ENCODE results near the gene SERBP1. TPM values are rescaled to one million over a fixed set of nuclear protein-coding genes. Genes with fewer than 3 reads are reported as not detected.

The SERBP1 gene
- total RNA-seq, 6 donors from 2014 or later = 93.2 to 199 (median 138) TPM

DNA sequence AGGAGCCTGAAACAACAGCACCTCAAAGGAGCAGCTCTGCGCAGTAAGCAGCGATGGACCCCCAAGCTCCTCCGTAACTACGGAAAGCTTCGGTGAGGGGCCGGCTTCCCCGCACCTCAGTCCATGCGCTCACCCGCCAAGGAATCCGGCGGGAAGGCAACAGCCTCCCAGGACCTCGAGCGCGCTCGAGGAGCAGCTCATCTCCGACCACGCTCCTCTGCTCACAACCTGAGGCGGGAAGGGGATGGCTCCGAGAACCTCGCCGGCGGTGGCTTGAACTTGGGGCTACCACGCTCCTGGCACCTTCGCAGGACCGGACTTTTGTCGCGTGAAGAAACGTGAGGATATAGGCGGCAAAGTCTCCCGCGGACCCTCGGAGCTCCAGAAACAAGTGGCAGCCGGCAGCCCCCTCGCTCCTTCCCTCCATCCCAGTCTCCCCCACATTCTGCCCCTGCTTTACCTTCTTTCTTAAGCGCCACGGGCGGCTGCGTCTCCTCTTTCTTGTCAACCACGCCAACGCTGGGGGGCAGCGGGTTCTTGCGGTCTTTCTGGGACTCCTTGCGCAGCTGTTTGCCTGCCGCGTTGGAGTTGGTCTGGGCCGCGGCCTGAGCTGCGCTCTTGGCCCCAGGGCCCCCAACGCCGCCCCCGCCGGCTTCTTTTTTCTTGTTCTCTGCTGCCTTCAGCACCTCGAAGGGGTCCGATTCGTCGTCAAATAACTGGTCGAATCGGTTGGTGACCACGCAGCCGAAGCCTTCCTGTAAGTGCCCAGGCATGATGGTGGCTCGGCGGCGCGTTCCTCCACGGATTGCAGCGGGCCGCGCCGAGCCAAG, 459 bp downstream of the SERBP1 start:
- Histone ChIP-seq H3K4me3 (peak overlapping the region; percentile 37 to 85 (median 76)), H3K9me3 (no peaks in the 10 kb centered on the region), H3K4me1 (peaks cover 23 to 43% (median 24%) of the 10 kb centered on the region in 4 donors), H3K36me3 (peaks cover 5 to 14% (median 11%) of the 10 kb centered on the region in 4 donors), H3K27ac (peak overlapping the region; percentile 90 to 92 (median 91)), H3K27me3 (no peaks in the 10 kb centered on the region)
- TF ChIP-seq EP300 (IDR thresholded peaks at IDR 0.05) (no peak), CTCF (IDR thresholded peaks at IDR 0.05) (peak in 1 of 6 experiments; percentile 13), POLR2A (IDR thresholded peaks at IDR 0.05) (peak in 1 of 4 donors; percentile 39)
- peak; percentile 34 to 65 for ATAC-seq (ENCODE audit: low FRiP score in 2 of 2)
- WGBS, 2 donors = 0% methylated on average over 37 to 68 of the region's 69 CpGs
- peak; percentile 24 to 80 for DNase-seq

- no peak for TF ChIP-seq EP300 (IDR thresholded peaks at IDR 0.05)
- no peak for TF ChIP-seq CTCF (IDR thresholded peaks at IDR 0.05)
- TF ChIP-seq POLR2A (IDR thresholded peaks at IDR 0.05) = no peak
- TF ChIP-seq POLR2AphosphoS5 (IDR thresholded peaks at IDR 0.05) = no peak
- Histone ChIP-seq H3K9me3 (no peaks in the 10 kb centered on the region), H3K27ac (peak overlapping the region; percentile 90 to 92 (median 91)), H3K27me3 (no peaks in the 10 kb centered on the region), H3K4me3 (peak overlapping the region; percentile 37 to 85 (median 76)), H3K36me3 (peaks cover 5 to 21% (median 17%) of the 10 kb centered on the region in 4 donors), H3K4me1 (peaks cover 23 to 43% (median 24%) of the 10 kb centered on the region in 4 donors)
- no peak for DNase-seq
- ATAC-seq (ENCODE audit: low FRiP score in 2 of 2) = no peak
- WGBS, 2 donors = 1% methylated on average over 16 to 25 of the region's 25 CpGs
Measured at GRCh38 chr1:67429011-67429527, 1.1 kb downstream of the SERBP1 start.

GRCh38 chr1:67427947-67428346, 2.3 kb downstream of the SERBP1 start:
- 2 to 3% methylated on average over 3 of the region's 3 CpGs for WGBS, 2 donors
- Histone ChIP-seq H3K27ac (peak overlapping the region in 2 of 4 donors; percentile 14 to 35), H3K4me1 (peaks cover 23 to 43% (median 24%) of the 10 kb centered on the region in 4 donors), H3K9me3 (no peaks in the 10 kb centered on the region), H3K36me3 (peaks cover 9 to 32% (median 27%) of the 10 kb centered on the region in 4 donors), H3K27me3 (no peaks in the 10 kb centered on the region), H3K4me3 (peak overlapping the region in 3 of 4 donors; percentile 75 to 85 (median 77))
- no peak for DNase-seq
- no peak for TF ChIP-seq POLR2AphosphoS5 (IDR thresholded peaks at IDR 0.05)
- TF ChIP-seq POLR2A (IDR thresholded peaks at IDR 0.05) = no peak
- TF ChIP-seq EP300 (IDR thresholded peaks at IDR 0.05) = no peak
- TF ChIP-seq CTCF (IDR thresholded peaks at IDR 0.05) = no peak
- no peak for ATAC-seq (ENCODE audit: low FRiP score in 2 of 2)

DNA sequence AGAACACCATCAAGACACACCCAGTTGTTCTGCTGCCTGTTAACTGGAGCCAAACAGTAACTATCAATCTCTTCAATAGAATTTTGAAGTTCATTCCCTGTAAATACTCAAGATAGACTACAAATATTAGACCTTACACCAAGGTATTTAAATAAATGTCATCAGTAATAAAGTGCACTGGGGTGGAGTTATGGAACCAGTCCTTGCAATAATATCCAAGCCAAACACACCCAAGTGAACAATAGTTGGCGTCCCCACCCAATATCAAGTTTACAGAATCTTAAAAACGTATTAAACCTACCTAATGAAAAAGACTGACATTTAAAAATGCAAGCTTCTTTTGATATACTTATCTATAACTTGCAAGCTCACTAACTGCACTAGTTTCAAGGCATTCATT, 2.7 kb downstream of the SERBP1 start:
- DNase-seq = no peak
- Histone ChIP-seq H3K4me3 (peak overlapping the region in 3 of 4 donors; percentile 75 to 85 (median 77)), H3K27me3 (no peaks in the 10 kb centered on the region), H3K27ac (peak overlapping the region in 1 of 4 donors; percentile 35), H3K36me3 (peaks cover 13 to 37% (median 32%) of the 10 kb centered on the region in 4 donors), H3K9me3 (no peaks in the 10 kb centered on the region), H3K4me1 (peaks cover 23 to 43% (median 24%) of the 10 kb centered on the region in 4 donors)
- WGBS, 2 donors = 5 to 9% methylated on average over 2 of the region's 2 CpGs
- no peak for TF ChIP-seq EP300 (IDR thresholded peaks at IDR 0.05)
- no peak for TF ChIP-seq POLR2A (IDR thresholded peaks at IDR 0.05)
- TF ChIP-seq POLR2AphosphoS5 (IDR thresholded peaks at IDR 0.05) = no peak
- TF ChIP-seq CTCF (IDR thresholded peaks at IDR 0.05) = no peak
- ATAC-seq (ENCODE audit: low FRiP score in 2 of 2) = no peak

Measured in upper lobe of left lung (tissue), 6 donors.